Ovary (tissue), 3 donors: ENCODE data around the gene WDR26.

Experiments
- CTCF ChIP-seq, 3 donors: fragments of 450-650 bp in 2 of 3; fragments of 200-600 bp in 1 of 3; IDR thresholded peaks; one replicate each; pipeline versions ENCODE4 v1.5.1 to v1.8.0; 2016 to 2022; ENCODE audit warnings: antibody characterized with exemption in 3 of 3, mild to moderate bottlenecking in 1 of 3
- POLR2A ChIP-seq: fragments of 450-650 bp; IDR thresholded peaks from one replicate; pipeline ENCODE4 v1.6.1; 2017; ENCODE audit warnings: antibody characterized with exemption, mild to moderate bottlenecking, moderate library complexity
- donor health status: DM: no; HTN: no; CAD: no.

DNA sequence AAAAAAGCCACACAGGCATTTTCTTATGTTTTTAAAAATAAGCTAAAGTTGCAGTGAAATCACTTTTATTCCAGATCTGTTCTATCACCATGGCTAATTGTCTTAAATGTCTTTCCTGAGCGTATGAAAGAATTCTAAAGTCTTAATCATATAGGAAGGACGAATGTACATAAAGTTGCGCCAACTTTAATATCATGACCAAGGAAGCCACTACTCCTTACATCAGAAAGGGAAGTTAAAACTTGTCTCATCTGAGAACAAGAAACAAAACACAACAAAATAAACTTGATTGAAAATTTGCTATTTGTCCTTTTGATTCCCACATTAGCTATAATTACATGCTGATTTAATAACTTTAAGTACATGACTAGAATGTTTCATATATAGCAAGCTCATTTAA lies 51.4 kb downstream of the WDR26 start:
- no peak for TF ChIP-seq CTCF (IDR thresholded peaks at IDR 0.05)
- no peak for TF ChIP-seq POLR2A
